Activated naive CD8-positive, alpha-beta T cell treated with anti-CD3 and anti-CD28 coated beads, Interleukin-2, amount 50 U/mL, for 24 hours (primary cell): ENCODE results near the gene NF1.

Source experiments
- ATAC-seq: fragments of 150-1000 bp; cut with Tn5 transposase; one replicate; pipeline ENCODE4 v1.10.0; 2021
- DNase-seq: peaks from one replicate; pipeline ENCODE4 v3.0.0; 2021
- H3K27ac Mint-ChIP-seq: one replicate; pipeline ENCODE4 v1.8.0; 2021; ENCODE audit warnings: mild to moderate bottlenecking, mixed read lengths
- H3K27me3 Mint-ChIP-seq: one replicate; pipeline ENCODE4 v1.8.0; 2021; ENCODE audit warnings: mixed read lengths
- H3K36me3 Mint-ChIP-seq: one replicate; pipeline ENCODE4 v1.8.0; 2021; ENCODE audit warnings: low read depth, mixed read lengths
- H3K4me1 Mint-ChIP-seq: one replicate; pipeline ENCODE4 v1.8.0; 2021; ENCODE audit warnings: mixed read lengths
- H3K4me3 Mint-ChIP-seq: one replicate; pipeline ENCODE4 v1.8.0; 2021; ENCODE audit warnings: mild to moderate bottlenecking, moderate library complexity, mixed read lengths
- H3K9me3 Mint-ChIP-seq: one replicate; pipeline ENCODE4 v1.8.0; 2021; ENCODE audit warnings: mixed read lengths

The NF1 gene

GRCh38 chr17:31412511-31412910 lies 317.7 kb downstream of the NF1 start:
- DNase-seq (no peak), ATAC-seq (no peak)
- Mint-ChIP-seq H3K4me1 (no peaks in the 10 kb centered on the region), H3K27me3 (no peaks in the 10 kb centered on the region), H3K9me3 (no peaks in the 10 kb centered on the region), H3K27ac (no peak overlapping the region), H3K36me3 (no peaks in the 10 kb centered on the region), H3K4me3 (no peak overlapping the region)

GRCh38 chr17:31413081-31413799 lies 318.5 kb downstream of the NF1 start:
- Mint-ChIP-seq H3K27ac (no peak overlapping the region), H3K36me3 (no peaks in the 10 kb centered on the region), H3K27me3 (no peaks in the 10 kb centered on the region), H3K4me1 (no peaks in the 10 kb centered on the region), H3K4me3 (no peak overlapping the region), H3K9me3 (no peaks in the 10 kb centered on the region)
- DNase-seq (no peak), ATAC-seq (no peak)

- H3K36me3 Mint-ChIP-seq: no peaks in the 10 kb centered on the region
- H3K27me3 Mint-ChIP-seq: no peaks in the 10 kb centered on the region
- DNase-seq: no peak
- ATAC-seq: no peak
- no peaks in the 10 kb centered on the region for H3K4me1 Mint-ChIP-seq
- no peak overlapping the region for H3K4me3 Mint-ChIP-seq
- H3K27ac Mint-ChIP-seq: no peak overlapping the region
- H3K9me3 Mint-ChIP-seq: no peaks in the 10 kb centered on the region
These were observed 319.2 kb downstream of the NF1 start for GRCh38 chr17:31413874-31414549.

GRCh38 chr17:31414550-31414918 lies 319.8 kb downstream of the NF1 start:
- H3K27ac Mint-ChIP-seq: no peak overlapping the region
- H3K4me1 Mint-ChIP-seq: no peaks in the 10 kb centered on the region
- H3K36me3 Mint-ChIP-seq: no peaks in the 10 kb centered on the region
- no peak overlapping the region for H3K4me3 Mint-ChIP-seq
- ATAC-seq (no peak), DNase-seq (no peak)
- H3K9me3 Mint-ChIP-seq: no peaks in the 10 kb centered on the region
- H3K27me3 Mint-ChIP-seq: no peaks in the 10 kb centered on the region

GRCh38 chr17:31415004-31415454 lies 320.3 kb downstream of the NF1 start:
- Mint-ChIP-seq H3K4me3 (no peak overlapping the region), H3K9me3 (no peaks in the 10 kb centered on the region), H3K4me1 (no peaks in the 10 kb centered on the region), H3K27me3 (no peaks in the 10 kb centered on the region), H3K36me3 (no peaks in the 10 kb centered on the region), H3K27ac (no peak overlapping the region)
- peak; percentile 20 for ATAC-seq
- DNase-seq: no peak

GRCh38 chr17:31415640-31416502 lies 321.1 kb downstream of the NF1 start:
- Mint-ChIP-seq H3K36me3 (no peaks in the 10 kb centered on the region), H3K4me1 (no peaks in the 10 kb centered on the region), H3K27me3 (no peaks in the 10 kb centered on the region), H3K9me3 (no peaks in the 10 kb centered on the region), H3K4me3 (no peak overlapping the region), H3K27ac (no peak overlapping the region)
- DNase-seq: no peak
- ATAC-seq: no peak

- H3K36me3 Mint-ChIP-seq: no peaks in the 10 kb centered on the region
- H3K27ac Mint-ChIP-seq: no peak overlapping the region
- H3K9me3 Mint-ChIP-seq: no peaks in the 10 kb centered on the region
- H3K4me3 Mint-ChIP-seq: no peak overlapping the region
- no peaks in the 10 kb centered on the region for H3K4me1 Mint-ChIP-seq
- H3K27me3 Mint-ChIP-seq: no peaks in the 10 kb centered on the region
- ATAC-seq (no peak), DNase-seq (no peak)
These were observed 321.7 kb downstream of the NF1 start for GRCh38 chr17:31416503-31416923.

GRCh38 chr17:31417051-31417792 lies 322.4 kb downstream of the NF1 start:
- Mint-ChIP-seq H3K36me3 (no peaks in the 10 kb centered on the region), H3K27ac (no peak overlapping the region), H3K9me3 (no peaks in the 10 kb centered on the region), H3K4me1 (no peaks in the 10 kb centered on the region), H3K27me3 (no peaks in the 10 kb centered on the region), H3K4me3 (no peak overlapping the region)
- DNase-seq (no peak), ATAC-seq (no peak)

GRCh38 chr17:31418773-31419350 lies 324.1 kb downstream of the NF1 start:
- Mint-ChIP-seq H3K27me3 (no peaks in the 10 kb centered on the region), H3K4me1 (no peaks in the 10 kb centered on the region), H3K27ac (no peak overlapping the region), H3K36me3 (no peaks in the 10 kb centered on the region), H3K4me3 (no peak overlapping the region), H3K9me3 (no peaks in the 10 kb centered on the region)
- ATAC-seq (no peak), DNase-seq (no peak)

- Mint-ChIP-seq H3K36me3 (no peaks in the 10 kb centered on the region), H3K27me3 (peaks cover 2% of the 10 kb centered on the region), H3K4me3 (no peak overlapping the region), H3K4me1 (no peaks in the 10 kb centered on the region), H3K9me3 (no peaks in the 10 kb centered on the region), H3K27ac (no peak overlapping the region)
- ATAC-seq (no peak), DNase-seq (no peak)
These were observed 327.7 kb downstream of the NF1 start for GRCh38 chr17:31422443-31422842.

GRCh38 chr17:31424944-31425281 lies 330.1 kb downstream of the NF1 start:
- DNase-seq (no peak), ATAC-seq (no peak)
- Mint-ChIP-seq H3K4me1 (no peaks in the 10 kb centered on the region), H3K27me3 (peaks cover 4% of the 10 kb centered on the region), H3K9me3 (no peaks in the 10 kb centered on the region), H3K27ac (no peak overlapping the region), H3K4me3 (no peak overlapping the region), H3K36me3 (no peaks in the 10 kb centered on the region)

- H3K27ac Mint-ChIP-seq: no peak overlapping the region
- H3K4me3 Mint-ChIP-seq: no peak overlapping the region
- no peaks in the 10 kb centered on the region for H3K4me1 Mint-ChIP-seq
- no peaks in the 10 kb centered on the region for H3K36me3 Mint-ChIP-seq
- peaks cover 6% of the 10 kb centered on the region for H3K27me3 Mint-ChIP-seq
- ATAC-seq: no peak
- DNase-seq: no peak
- H3K9me3 Mint-ChIP-seq: no peaks in the 10 kb centered on the region
These were observed 330.7 kb downstream of the NF1 start for GRCh38 chr17:31425282-31426040.
